ENCODE measurements around the gene GCM1.
"Not testable (repeated sequence)": the region's sequence is repeated elsewhere in the genome, so short reads cannot be mapped to it uniquely, and the experiment has no call there.

GCM1 gene, protein sequence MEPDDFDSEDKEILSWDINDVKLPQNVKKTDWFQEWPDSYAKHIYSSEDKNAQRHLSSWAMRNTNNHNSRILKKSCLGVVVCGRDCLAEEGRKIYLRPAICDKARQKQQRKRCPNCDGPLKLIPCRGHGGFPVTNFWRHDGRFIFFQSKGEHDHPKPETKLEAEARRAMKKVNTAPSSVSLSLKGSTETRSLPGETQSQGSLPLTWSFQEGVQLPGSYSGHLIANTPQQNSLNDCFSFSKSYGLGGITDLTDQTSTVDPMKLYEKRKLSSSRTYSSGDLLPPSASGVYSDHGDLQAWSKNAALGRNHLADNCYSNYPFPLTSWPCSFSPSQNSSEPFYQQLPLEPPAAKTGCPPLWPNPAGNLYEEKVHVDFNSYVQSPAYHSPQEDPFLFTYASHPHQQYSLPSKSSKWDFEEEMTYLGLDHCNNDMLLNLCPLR

DNA sequence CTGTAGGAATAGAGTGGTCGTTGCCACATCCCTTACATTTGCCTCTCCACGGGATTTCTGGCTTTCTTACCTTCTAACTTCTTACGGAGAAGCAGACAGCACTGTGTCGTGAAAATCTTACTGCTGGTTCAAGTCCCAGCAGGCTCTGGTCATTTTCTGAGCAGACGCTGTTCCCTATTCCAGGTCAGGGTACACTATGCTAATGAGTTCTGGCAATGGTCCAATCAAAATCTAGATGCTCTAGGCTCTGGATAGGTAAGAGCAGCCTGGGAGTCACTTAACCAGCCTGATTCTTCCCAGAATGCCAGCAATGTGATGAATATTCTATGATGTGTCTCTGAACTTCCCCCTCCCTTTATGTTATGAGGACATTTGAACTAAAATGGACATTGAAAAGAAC lies at the start of gene GCM1:
TSS of gene GCM1 (minus strand) at position 158 of the 400 bp plus-strand sequence. CDS start 3,209 bp downstream, outside the sequence.
- no peak for DNase-seq

DNA sequence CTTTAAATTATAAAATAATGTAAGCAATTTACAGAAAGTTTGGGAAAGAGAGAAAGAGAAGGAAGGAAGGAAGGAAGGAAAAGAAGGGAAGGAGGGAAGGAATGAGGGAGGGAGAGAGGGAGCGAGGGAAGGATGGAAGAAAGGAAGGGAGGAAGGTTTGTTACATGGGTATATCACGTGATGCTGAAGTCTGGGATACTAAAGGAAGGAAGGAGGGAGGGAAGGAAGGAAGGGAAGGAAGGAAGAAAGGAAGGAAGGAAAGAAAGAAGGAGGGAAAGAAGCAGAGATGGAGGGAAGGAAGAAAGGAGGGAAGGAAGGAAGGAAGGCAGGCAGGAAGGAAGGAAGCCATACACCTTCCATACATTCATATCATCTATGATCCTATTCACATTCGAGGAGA lies 48.9 kb upstream of the GCM1 start:
- no peak for DNase-seq

GRCh38 chr6:53195048-53195447 lies 46.4 kb upstream of the GCM1 start:
- no peak for DNase-seq

- peak; percentile 88 for DNase-seq
Observed at GRCh38 chr6:53192682-53193188, 44.1 kb upstream of the GCM1 start.

DNA sequence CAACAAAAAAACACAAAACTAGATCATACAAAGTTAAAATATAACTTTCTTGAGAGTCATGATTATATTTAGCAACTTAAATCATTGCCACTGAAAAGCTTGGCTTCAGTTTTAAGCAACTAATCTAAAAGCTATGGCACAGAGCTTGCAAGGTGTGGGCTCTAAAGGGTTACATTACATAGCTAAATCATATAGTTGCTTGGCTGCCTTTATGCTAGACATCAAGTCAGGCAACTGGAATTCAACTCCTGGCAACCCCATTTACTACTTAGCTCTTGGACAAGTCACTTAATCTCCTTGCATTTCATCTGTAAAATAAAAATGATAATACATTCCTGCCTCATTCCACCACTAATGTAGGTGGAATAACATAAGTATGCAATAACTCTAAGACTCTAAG lies 40.9 kb upstream of the GCM1 start:
- DNase-seq, result no peak

- no peak for DNase-seq
Observed at GRCh38 chr6:53188833-53189232, 40.2 kb upstream of the GCM1 start.

DNA sequence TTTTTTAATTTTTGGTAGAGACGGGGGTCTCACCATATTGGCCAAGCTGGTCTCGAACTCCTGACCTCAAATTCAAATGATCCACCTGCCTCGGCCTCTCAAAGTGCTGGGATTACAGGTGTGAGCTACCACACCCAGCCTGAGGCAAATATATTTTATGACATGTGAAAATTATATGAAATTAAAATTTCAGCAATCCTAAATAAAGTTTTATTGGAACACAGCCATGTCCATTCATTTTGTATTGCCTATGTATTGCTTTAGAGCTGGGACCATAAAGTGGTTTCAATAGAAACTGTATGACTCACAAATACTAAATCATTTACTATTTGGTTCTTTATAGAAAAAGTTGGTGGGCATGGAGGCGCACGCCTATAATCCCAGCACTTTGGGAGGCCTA lies 32.0 kb upstream of the GCM1 start:
- no peak for DNase-seq

DNA sequence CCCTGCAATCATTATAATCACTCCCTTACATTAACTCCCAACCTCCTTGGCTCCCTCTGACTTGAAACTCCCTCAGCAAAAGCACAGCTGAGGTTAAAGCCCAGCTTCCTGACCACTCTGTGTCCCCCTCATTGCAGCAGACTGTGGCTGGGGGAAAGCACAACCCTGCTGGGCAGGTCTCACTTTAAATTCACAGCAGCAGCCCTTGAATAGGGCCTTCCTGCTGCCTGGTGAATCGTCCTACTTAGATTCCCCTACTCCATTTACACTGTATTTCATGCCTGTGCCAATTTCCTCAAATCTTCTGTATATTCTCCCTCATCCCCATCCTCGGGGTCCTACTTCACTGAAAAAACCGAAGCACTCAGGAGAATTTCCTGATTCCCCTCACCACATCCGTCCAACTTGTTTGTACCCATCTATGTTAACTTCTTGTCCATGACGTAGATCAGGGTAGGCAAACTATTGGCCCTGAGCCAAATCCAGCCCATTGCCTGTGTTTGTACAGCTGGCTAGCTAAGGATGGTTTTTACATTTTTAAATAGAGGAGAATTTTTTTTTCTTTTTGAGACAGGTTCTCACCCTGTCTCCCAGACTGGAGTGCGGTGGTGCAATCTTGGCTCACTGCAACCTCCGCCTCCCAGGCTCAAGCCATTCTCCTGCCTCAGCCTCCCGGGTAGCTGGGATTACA lies 31.5 kb upstream of the GCM1 start:
- peak; percentile 88 for DNase-seq

DNA sequence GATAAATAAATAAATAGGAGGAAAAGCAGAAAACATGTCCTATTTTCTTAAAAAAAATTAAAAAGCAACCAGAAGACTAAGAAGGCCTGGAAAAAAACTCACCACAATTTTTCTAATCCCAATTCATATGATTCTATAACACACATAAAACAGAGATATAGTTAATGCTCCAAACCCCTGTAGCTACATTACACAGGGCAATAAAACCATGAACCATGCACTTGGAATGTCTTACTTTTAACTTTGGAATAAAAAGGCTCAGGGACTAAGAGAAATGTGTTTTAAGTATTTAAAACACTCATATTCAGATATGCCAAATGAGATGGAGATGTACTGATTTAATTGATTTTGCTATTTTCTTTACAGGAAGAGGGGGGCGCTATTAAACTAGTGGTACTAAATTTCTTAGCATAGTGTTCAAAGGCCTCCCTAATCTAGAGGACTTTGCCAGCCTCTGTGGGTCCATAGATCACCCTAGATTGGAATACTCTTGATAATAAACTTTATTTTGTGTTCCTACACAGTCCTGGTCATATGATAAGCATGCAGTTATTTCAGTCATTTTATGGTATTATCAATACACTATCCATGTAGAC lies 30.3 kb upstream of the GCM1 start:
- no peak for DNase-seq

GRCh38 chr6:53175027-53175426 lies 26.4 kb upstream of the GCM1 start:
- no peak for DNase-seq

GRCh38 chr6:53172468-53172803 lies 23.8 kb upstream of the GCM1 start:
- DNase-seq, result no peak

DNA sequence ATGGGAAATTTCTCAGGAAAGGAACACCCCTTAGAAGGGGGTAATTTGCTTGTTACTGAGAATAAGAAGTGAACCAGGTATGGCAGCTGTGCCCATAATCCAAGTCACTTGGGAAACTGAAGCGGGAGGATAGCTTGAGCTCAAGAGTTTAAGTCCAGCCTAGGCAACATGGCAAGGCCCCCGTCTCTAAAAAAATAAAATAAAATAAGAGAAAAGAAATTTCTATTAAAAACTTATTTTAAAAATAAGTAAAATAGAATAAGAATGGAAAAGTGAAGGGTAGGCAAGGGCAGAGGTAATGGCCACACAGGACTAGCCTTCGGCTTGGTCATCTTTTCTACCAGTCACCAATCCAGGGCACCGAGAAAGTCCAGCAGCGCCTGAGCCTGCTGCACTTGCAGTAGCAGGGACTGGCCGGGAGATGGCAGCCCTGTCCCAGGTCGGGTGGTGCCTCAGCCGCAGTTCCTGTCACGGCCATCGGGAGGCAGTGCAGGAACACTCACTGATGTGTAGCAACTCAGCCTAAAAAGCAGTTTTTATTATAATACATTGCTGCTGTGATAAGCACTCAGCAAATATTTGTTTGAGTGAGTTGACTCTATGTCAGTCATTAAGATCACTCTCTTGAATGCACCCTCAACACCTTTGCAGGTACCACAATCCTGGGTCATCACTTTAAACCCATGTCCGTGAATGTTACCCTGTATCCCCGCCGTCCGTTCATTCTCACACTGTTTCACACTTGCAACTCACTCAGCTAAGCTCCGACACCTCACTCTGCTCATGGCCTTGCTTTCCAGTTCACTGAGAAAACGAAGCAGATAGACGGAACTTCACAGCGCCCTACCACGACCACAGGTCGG lies 23.2 kb upstream of the GCM1 start:
- DNase-seq, result peak; percentile 62

DNA sequence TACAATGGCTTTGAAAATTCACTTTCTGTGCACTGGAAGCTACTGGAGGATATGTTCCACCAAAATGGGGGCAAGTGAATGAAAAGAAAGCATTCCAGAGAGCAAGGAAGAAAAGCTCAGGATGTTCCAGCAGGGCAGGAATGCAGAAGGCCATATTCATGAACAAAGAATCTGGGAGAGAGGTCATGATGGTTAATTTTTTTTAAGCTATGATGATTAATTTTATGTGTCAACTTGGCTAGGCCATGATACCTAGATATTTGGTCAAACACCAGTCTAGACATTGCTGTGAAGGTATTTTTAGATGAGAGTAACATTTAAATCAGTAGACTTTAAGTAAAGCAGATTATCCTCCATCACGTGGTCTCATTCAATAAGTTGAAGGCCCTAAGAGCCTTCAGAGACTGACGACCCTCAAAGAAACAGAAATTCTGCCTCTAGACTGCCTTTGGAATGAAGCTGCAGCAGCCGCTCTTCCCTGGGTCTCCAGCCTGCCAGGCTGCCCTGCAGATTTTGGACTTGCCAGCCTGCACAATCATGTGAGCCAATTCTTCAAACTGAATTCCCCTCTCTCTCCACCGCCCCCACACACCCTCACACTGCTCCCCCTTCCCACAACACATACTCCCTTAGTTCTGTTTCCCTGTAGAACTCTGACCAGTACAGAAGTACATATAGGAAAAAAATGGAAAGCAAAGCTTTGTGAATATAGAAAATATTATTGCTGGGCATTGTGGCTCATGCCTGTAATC lies 20.1 kb upstream of the GCM1 start:
- DNase-seq, result no peak

DNA sequence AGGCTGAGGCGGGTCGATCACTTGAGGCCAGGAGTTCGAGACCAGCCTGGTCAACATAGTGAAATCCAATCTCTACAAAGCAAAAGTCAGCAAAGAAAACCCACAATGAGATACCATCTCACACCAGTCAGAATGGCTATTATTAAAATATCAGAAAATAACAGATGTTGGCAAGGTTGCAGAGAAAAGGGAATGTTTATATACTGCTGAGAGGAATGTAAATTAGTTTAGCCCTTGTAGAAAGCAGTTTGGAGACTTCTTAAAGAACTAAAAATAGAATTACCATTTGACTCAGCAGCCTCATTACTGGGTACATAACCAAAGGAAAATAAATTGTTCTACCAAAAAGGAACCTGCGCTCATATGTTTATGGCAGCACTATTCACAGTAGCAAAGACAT lies 16.7 kb upstream of the GCM1 start:
- no peak for DNase-seq

DNA sequence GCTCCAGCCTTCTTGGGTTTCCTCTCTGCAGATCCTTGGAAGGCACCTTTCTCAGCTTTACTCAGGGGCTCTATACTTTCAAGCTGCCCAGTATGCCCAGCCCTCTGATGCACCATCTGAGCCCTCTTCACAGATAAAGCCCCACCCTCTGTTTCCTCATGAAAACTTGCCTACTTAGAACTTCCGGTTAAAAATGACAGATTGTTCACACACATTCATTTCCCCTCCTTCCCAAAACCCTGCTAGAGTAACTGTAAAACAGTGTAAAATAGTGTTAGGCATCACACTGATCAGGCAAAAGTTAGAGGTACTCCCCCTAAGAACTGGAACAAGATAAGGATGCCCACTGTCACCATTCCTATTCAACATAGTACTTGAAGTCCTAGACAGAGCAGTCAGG lies 14.0 kb upstream of the GCM1 start:
- no peak for DNase-seq

GRCh38 chr6:53161481-53162009 lies 12.9 kb upstream of the GCM1 start:
- no peak for DNase-seq

DNA sequence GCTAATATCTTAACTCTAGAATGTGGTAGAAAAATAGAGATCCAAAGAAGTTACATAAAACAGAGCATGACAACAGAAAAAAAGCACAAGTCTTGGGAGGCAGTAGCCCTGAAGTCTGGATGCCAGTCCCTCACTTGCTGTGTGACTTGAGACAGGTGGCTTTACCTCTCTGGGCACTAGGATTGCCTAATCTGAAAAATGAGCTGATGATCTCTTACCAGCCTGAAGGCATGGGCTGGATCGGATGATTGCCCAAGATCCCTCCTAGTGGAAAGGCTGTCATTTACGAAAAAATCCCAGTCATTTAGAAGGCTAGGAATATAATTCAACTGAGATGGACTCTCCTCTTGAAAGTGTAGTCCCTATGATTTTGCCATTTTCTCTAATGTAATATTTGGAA lies 10.9 kb upstream of the GCM1 start:
- no peak for DNase-seq

DNA sequence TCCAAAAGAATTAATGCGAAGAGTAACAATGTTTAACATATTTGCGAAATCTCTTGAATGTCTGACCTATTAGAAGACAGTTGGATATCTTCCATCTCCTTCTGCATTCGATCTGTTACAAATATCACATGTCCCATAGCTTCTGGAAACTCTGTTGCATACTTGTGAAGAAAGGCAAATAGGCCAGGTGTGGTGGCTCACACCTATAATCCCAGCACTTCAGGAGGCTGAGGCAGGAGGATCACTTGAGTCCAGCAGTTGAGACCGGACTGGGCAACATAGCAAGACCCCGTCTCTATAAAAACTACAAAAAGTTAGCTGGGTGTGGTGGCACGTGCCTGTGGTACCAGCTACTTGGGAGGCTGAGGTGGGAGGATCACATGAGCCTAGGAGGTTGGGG lies 9.4 kb upstream of the GCM1 start:
- DNase-seq, result not testable (repeated sequence)

DNA sequence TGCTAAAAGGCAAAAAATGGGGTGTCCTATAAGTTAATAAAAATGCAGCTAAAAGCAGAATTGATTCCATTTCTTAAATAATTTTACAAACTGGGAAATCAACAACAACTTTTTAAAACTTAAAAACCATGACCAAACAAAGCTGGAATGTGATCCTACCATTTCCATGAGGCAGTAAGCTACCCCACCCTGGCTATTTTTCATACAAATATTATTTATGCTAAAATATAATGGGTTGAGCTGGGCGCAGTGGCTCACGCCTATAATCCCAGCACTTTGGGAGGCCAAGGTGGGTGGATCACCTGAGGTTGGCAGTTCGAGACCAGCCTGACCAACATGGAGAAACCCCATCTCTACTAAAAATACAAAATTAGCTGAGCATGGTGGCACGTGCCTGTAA lies 6.6 kb upstream of the GCM1 start:
- not testable (repeated sequence) for DNase-seq

GRCh38 chr6:53154794-53155193 lies 6.2 kb upstream of the GCM1 start:
- no peak for DNase-seq

DNA sequence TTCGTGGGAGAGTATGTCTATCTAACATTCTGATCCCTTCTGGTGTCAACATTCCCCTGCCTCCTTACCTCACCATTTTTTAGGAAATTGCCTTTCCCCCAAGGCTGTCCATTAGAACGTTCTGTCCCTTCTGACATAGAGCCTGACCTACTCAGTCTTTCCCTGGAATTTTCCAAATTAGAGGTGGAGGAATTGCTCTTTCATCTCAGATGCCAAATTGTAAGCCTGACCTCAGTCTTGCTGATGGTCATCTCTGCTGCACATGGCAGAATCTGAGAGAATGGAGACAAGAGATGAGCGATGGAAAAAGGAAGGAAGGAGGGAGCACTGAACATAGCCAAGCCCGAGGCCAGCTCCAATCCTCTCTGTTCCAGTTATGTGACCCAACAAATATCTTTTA lies 5.4 kb upstream of the GCM1 start:
- no peak for DNase-seq

GRCh38 chr6:53152576-53152975 lies 3.9 kb upstream of the GCM1 start:
- no peak for DNase-seq
